Adrenal gland (tissue), 5 donors: ENCODE measurements around the gene TRAPPC8.

ENCODE experiments used
- CTCF ChIP-seq, 6 experiments: fragments of 450-650 bp in 4 of 6; fragments of 200-600 bp in 2 of 6; sonication (generic) in 1 of 6; IDR thresholded peaks; 1 replicate in 5 of 6; 2 replicates in 1 of 6; pipeline versions ENCODE4 v1.5.1 to v1.8.0; 2016 to 2021; ENCODE audit warnings: antibody characterized with exemption in 6 of 6, mild to moderate bottlenecking in 2 of 6, moderate library complexity in 1 of 6
- POLR2A ChIP-seq, 2 donors: fragments of 450-650 bp; IDR thresholded peaks; one replicate each; pipeline ENCODE4 v1.6.1; 2017; ENCODE audit warnings: antibody characterized with exemption in 2 of 2, mild to moderate bottlenecking in 2 of 2, moderate library complexity in 1 of 2
- donor health status: DM: no; HTN: no; CAD: no.

GRCh38 chr18:31942291-31942998, 483 bp downstream of the TRAPPC8 start:
- TF ChIP-seq POLR2A (IDR thresholded peaks at IDR 0.05) (peak; percentile 4 to 47), CTCF (IDR thresholded peaks at IDR 0.05) (no peak)
